ENCODE measurements around the gene CTSZ. TPM values are rescaled to one million over a fixed set of nuclear protein-coding genes. Genes with fewer than 3 reads are reported as not detected.
"Not testable (repeated sequence)": the region's sequence is repeated elsewhere in the genome, so short reads cannot be mapped to it uniquely, and the experiment has no call there.

The CTSZ gene
- 90.7 TPM for total RNA-seq

GRCh38 chr20:59006864-59007664 is at the start of gene CTSZ:
Gene CTSZ, minus strand, starts transcription at chr20:59007254. Its CDS starts 126 bp downstream, at chr20:59007128.
- peak; percentile 57 for DNase-seq

- DNase-seq: peak; percentile 22
These were observed 48.2 kb upstream of the CTSZ start for GRCh38 chr20:59055302-59055701.

GRCh38 chr20:59051666-59052185 is 44.7 kb upstream of the CTSZ start:
- peak; percentile 64 for DNase-seq

GRCh38 chr20:59050437-59050836 is 43.4 kb upstream of the CTSZ start:
- no peak for DNase-seq

GRCh38 chr20:59048681-59049030 is 41.6 kb upstream of the CTSZ start:
- no peak for DNase-seq

- no peak for DNase-seq
These were observed 41.1 kb upstream of the CTSZ start for GRCh38 chr20:59047938-59048680.

- DNase-seq: no peak
These were observed 39.8 kb upstream of the CTSZ start for GRCh38 chr20:59046862-59047261.

GRCh38 chr20:59044796-59045195 is 37.7 kb upstream of the CTSZ start:
- no peak for DNase-seq

- no peak for DNase-seq
These were observed 37.2 kb upstream of the CTSZ start for GRCh38 chr20:59044295-59044694.

GRCh38 chr20:59043698-59044097 is 36.6 kb upstream of the CTSZ start:
- no peak for DNase-seq

GRCh38 chr20:59042796-59043631 is 36.0 kb upstream of the CTSZ start:
- peak; percentile 97 for DNase-seq

GRCh38 chr20:59042151-59042795 is 35.2 kb upstream of the CTSZ start, which contains the start of gene PRELID3B:
Gene PRELID3B, minus strand, starts transcription at chr20:59042786. Its CDS starts 56 bp downstream, at chr20:59042730.
- DNase-seq: peak; percentile 19

- not testable (repeated sequence) for DNase-seq
These were observed 34.4 kb upstream of the CTSZ start for GRCh38 chr20:59041487-59041886.

- DNase-seq: no peak
These were observed 33.6 kb upstream of the CTSZ start for GRCh38 chr20:59040667-59041066.

GRCh38 chr20:59039233-59039632 is 32.2 kb upstream of the CTSZ start:
- DNase-seq: no peak

- no peak for DNase-seq
These were observed 30.3 kb upstream of the CTSZ start for GRCh38 chr20:59037386-59037785.

GRCh38 chr20:59035381-59035780 is 28.3 kb upstream of the CTSZ start:
- DNase-seq: no peak

GRCh38 chr20:59033616-59034165 is 26.6 kb upstream of the CTSZ start:
- no peak for DNase-seq

- no peak for DNase-seq
These were observed 26.0 kb upstream of the CTSZ start for GRCh38 chr20:59033093-59033492.

GRCh38 chr20:59032713-59033059 is 25.6 kb upstream of the CTSZ start:
- DNase-seq: no peak

GRCh38 chr20:59032023-59032712 is 25.1 kb upstream of the CTSZ start, which contains the start of gene ATP5F1E:
Gene ATP5F1E, minus strand, starts transcription at chr20:59032335. Its CDS starts 84 bp downstream, at chr20:59032251.
- peak; percentile 98 for DNase-seq

All from tongue (tissue), 2 donors.